GM21367 (cell line): ENCODE measurements around the gene PHACTR4.
"Not testable (repeated sequence)": the region's sequence is repeated elsewhere in the genome, so short reads cannot be mapped to it uniquely, and the experiment has no call there.

Experiments
- ATAC-seq: cut with Tn5 transposase; IDR thresholded peaks from one replicate; pipeline ENCODE4 v1.9.1; 2021; ENCODE audit not compliant: unreplicated experiment

Gene PHACTR4

DNA sequence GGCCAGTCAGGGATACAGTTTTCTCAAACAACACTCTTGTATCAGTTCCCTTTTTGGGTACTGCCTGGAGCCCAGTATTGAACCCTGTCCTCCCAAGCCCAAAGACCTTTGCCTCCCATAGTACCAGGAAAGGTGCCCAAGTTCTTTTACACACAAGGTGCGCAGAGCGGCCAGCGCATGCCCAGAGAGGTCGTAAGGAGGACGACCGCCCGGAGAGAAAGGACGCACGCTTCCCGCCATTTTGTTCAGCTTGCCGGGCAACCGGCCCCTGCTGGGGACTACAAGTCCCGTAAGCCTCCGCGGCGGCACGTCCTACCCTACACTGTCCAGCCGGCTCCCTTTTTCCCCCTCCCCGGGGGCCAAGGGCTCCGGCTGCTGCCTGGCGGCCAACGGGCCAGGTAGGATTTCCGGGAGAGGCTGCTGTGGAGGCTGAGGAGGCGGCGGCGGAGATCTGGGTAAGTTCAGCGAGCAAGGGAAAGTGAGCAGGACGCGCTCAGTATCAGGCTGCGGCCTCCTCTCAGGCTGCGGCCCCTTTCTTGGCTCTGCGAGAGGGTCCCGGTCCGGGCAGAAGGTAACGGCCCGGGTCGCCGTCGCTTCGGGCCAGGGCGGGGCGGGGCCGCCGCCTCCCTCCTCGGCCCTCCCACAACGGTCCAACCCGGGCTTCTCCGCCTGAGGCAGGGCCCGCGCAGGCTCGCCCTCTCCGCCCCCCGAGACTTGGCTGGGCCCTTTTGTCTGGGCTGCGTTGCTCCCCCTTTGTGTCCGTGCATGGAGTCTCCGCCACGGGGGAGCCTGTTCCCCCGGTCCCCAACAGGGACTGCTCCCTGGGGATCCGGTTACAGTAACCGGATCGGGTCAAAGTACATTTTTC, at the start of gene PHACTR4:
TSS of gene PHACTR4 (plus strand) at position 370 of the 868 bp plus-strand sequence. CDS start 37,708 bp downstream, outside the sequence.
- ATAC-seq: peak; percentile 77

DNA sequence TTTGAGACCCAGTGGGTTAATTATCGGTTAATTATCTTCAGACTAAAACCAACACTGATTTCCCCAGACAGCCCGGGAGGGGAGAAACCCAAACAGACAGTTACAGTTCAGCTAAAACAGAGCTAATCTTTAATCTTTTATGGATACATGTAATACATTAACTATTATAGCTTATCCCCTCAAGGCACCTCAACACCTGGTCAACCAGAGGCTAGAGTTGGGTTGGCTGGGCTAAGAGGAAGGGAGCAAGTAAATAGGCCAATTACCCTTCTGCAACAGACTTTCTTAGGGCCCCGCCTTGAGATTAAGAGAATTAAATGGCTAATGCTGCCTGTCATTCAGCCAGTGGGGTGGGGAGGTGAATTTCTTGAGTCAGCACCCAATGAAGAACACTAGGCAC, 47.3 kb upstream of the PHACTR4 start:
- ATAC-seq: no peak

GRCh38 chr1:28323720-28324119, 45.8 kb upstream of the PHACTR4 start:
- no peak for ATAC-seq

GRCh38 chr1:28326515-28326914, 43.0 kb upstream of the PHACTR4 start:
- ATAC-seq: no peak

DNA sequence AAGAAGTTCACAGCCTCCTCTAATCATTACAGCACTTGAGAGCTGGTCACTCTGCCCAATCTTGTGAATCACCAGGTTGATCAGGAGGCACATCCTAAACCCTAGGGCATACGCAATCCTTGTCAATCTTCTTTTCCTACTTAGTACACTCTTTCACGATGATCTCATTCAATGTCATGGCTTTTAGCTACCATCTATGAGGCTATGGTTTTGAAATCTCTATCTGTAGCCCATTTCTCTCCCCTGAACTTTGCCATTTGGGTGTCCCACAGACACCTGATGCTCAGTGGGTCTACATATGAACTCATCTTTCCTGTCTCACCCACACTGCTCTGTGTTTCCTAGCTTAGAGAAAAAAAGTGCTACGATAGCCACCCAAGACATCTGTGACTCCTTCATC, 42.6 kb upstream of the PHACTR4 start:
- ATAC-seq: no peak

DNA sequence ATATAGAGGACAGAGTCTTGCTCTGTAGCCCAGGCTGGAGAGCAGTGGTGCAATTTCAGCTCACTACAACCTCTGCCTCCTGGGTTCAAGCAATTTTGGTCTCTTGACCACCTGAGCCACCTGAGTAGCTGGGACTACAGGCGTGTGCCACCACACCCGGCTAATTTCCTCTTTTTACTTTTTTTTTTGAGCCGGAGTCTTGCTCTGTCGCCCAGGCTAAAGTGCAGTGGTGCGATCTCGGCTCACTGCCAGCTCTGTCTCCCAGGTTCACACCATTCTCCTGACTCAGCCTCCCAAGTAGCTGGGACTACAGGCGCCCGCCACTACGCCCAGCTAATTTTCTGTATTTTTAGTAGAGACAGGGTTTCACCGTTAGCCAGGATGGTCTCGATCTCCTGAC, 42.1 kb upstream of the PHACTR4 start:
- not testable (repeated sequence) for ATAC-seq

- no peak for ATAC-seq
Measured at GRCh38 chr1:28328228-28328648, 41.3 kb upstream of the PHACTR4 start.

GRCh38 chr1:28329395-28330153, 40.0 kb upstream of the PHACTR4 start:
- ATAC-seq: no peak

DNA sequence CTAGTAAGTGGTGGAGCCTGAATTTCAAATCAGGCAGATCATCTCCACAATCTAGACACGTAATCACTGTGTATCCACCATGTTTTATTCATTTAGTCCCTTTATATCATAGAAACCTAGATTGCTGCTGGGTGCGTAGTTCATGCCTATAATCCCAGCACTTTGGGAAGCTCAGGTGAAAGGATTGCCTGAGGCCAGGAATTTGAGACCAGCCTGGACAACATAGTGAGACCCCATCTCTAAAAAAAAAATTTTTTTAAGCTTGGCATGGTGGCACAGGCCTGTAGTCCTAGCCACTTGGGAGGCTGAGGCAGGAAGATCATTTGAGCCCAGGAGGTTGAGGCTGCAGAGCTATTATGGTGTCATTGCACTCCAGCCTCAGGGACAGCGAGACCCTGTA, 30.6 kb upstream of the PHACTR4 start:
- no peak for ATAC-seq

DNA sequence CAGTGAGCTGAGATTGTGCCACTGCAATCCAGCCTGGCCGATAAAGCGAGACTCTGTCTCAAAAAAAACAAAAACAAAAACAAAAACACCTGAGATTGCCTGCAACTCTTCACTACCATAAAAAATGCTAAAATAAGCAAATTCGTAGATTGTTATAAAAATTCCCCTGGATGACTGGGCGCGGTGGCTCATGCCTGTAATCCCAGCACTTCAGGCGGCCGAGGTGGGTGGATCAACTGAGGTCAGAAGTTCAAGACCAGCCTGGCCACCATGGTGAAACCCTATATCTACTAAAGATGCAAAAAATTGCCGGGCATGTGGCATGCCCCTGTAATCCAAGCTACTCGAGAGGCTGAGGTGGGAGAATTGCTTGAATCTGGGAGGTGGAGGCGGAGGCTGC, 30.0 kb upstream of the PHACTR4 start:
- no peak for ATAC-seq

GRCh38 chr1:28340221-28340974, 29.1 kb upstream of the PHACTR4 start:
- no peak for ATAC-seq

DNA sequence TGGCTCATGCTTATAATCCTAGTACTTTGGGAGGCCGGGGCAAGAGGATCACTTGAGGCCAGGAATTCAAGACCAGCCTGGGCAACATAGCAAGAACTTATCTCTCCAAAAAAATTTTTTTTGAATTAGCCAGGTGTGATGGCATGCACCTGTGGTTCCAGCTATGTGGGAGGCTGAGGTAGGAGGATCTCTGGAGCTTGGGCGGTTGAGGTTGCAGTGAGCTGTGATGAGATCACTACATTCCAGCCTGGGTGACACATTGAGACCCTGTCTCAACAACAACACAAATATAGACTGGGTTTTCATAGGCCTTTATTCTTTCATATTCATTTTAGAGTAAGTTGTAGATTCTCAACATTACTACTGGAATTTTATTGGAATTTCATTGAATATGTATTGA, 27.9 kb upstream of the PHACTR4 start:
- ATAC-seq: no peak

DNA sequence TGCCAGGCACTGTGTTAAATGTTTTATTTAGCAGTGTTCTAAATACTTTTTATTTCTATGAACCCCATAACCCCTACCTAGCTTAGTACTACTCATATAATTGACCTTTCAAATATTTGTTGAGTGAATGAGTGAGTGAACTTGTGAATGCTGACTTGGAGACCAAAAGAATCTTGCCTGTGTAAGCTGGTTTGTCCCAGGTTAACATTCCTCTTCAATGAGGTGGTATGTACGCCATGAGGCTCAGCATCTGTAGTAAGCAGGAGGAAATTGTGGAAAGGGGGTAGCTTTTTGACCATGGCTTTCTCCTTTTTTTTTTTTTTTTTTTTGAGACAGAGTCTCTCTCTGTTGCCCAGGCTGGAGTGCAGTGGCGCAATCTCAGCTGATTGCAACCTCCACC, 26.1 kb upstream of the PHACTR4 start:
- ATAC-seq: no peak

GRCh38 chr1:28353248-28353810, 16.2 kb upstream of the PHACTR4 start:
- ATAC-seq: not testable (repeated sequence)

DNA sequence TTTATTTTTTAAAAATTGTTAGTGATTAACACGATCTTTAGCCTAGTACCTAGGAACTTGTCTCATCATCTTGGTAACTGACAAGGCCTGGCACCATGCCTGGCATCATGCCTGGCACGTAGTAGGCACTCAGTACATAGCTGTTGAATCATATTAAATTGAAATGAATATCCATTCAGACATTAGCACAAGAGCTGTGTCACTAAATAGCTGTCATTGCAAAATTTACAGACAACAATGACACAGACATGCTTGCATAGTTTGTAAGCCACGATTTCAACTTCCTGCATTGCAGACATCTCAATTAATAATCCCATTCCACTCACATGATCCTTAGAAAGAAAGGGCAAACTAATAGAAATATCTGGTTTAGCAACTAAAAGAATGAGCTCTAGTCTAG, 15.4 kb upstream of the PHACTR4 start:
- ATAC-seq: no peak

GRCh38 chr1:28358716-28359115, 10.8 kb upstream of the PHACTR4 start:
- no peak for ATAC-seq

GRCh38 chr1:28359592-28360239, 9.8 kb upstream of the PHACTR4 start:
- ATAC-seq: no peak

GRCh38 chr1:28364888-28365287, 4.7 kb upstream of the PHACTR4 start:
- ATAC-seq: no peak

GRCh38 chr1:28365864-28366263, 3.7 kb upstream of the PHACTR4 start:
- ATAC-seq: no peak

DNA sequence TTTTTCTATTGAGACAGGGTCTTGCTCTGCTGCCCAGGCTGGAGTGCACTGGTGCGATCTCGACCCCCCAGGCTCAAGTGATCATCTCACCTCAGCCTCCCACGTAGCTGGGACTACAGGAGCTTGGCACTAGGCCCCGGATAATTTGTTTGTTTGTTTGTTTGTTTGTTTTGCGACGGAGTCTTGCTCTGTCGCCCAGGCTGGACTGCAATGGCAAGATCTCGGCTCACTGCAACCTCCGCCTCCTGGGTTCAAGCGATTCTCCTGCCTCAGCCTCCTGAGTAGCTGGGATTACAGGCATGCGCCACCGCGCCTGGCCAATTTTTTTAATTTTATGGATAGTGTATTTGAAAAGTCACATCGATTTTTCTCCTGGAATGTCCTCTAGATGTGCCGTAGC, 932 bp upstream of the PHACTR4 start:
- not testable (repeated sequence) for ATAC-seq
